OCI-M2 (cell line): ENCODE results near the gene RAB11FIP3.
"Not testable (repeated sequence)": the region's sequence is repeated elsewhere in the genome, so short reads cannot be mapped to it uniquely, and the experiment has no call there.

Source experiments
- DNase-seq: peaks from one replicate; lab custom pipeline; 2025; ENCODE audit not compliant: unreplicated experiment; lab: John Stamatoyannopoulos, UW

RAB11FIP3 gene

GRCh38 chr16:491220-491919, 65.9 kb downstream of the RAB11FIP3 start:
- no peak for DNase-seq

DNA sequence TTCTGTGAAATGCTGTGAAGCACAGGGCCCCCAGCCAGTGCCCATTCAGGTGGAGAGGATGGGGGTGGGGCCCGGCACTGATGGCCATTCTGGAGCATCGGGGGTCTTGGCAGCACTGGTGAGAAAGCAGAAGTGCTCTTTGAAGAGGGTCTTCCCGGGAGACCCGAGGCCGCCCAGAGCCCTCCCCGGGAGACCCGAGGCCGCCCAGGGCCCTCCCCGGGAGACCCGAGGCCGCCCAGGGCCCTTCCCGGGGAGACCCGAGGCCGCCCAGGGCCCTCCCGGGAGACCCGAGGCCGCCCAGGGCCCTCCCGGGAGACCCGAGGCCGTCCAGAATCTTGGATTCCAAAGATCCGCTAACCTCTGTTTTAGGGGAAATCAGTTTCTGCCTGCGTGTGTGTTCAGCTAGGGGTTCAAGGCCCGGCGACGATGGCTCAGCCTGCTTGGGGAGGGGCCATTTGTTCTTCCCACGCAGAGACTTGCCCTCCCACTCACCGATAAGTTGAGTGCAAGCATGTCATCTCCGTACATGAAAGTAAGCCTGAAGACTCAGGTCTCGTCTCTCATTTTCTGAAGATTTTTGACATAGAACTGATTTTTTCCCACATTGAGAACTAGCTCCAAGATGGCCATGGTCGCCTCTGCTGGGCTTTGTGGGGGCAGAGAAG, 66.9 kb downstream of the RAB11FIP3 start:
- DNase-seq, result no peak

DNA sequence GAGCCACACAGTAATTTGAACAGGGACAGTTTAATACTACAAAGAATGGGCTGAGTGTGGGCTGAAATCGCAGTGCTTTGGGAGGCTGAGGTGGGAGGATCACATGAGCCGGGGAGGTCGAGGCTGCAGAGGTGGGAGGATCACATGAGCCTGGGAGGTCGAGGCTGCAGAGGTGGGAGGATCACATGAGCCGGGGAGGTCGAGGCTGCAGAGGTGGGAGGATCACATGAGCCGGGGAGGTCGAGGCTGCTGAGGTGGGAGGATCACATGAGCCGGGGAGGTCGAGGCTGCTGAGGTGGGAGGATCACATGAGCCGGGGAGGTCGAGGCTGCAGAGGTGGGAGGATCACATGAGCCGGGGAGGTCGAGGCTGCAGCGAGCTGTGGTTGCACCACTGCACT, 69.2 kb downstream of the RAB11FIP3 start:
- not testable (repeated sequence) for DNase-seq

GRCh38 chr16:495127-495748, 69.8 kb downstream of the RAB11FIP3 start:
- no peak for DNase-seq

- DNase-seq, result no peak
These were observed 70.8 kb downstream of the RAB11FIP3 start for GRCh38 chr16:496097-496886.

DNA sequence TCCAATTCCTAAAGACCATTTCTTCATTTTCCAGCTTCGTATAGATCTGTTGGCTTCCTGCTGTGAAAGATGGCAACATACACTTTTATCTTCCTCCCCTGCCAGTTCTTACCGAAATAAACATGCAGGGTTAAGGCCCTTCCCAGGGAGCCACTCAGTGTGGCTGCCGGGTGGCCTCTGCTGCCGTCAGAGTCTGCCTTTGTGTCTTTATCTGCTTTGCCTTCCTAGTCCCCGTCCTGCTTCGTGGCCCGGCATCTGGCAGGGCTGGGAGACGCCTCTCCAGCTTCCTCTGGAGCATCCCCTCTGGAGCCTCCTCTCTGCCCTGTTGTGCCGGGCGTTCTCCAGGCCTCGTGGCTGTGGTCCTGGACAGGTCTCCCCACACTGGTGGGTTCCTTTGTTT, 71.8 kb downstream of the RAB11FIP3 start:
- no peak for DNase-seq

DNA sequence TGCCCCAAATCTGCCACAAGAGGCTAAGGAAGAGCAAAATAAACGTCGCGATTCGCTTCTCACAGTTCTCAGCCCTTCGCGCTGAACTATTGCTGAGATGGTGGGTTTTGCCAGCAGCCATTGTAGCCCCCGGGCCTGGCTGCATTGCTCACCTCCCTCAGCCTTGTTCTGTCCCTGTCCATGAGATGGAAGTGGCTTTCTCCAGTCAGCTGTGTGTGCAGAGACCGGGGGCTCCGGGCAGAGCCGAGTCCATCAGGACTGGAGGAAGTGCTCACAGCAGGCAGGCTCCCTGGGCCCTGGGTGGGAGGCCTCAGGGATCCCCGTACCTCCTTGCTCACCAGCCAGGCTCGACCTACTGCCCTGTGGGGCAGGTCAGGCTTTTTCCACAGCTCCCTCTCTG, 74.5 kb downstream of the RAB11FIP3 start:
- DNase-seq, result no peak

GRCh38 chr16:500709-501108, 75.3 kb downstream of the RAB11FIP3 start:
- no peak for DNase-seq

- no peak for DNase-seq
These were observed 76.9 kb downstream of the RAB11FIP3 start for GRCh38 chr16:502179-502943.

DNA sequence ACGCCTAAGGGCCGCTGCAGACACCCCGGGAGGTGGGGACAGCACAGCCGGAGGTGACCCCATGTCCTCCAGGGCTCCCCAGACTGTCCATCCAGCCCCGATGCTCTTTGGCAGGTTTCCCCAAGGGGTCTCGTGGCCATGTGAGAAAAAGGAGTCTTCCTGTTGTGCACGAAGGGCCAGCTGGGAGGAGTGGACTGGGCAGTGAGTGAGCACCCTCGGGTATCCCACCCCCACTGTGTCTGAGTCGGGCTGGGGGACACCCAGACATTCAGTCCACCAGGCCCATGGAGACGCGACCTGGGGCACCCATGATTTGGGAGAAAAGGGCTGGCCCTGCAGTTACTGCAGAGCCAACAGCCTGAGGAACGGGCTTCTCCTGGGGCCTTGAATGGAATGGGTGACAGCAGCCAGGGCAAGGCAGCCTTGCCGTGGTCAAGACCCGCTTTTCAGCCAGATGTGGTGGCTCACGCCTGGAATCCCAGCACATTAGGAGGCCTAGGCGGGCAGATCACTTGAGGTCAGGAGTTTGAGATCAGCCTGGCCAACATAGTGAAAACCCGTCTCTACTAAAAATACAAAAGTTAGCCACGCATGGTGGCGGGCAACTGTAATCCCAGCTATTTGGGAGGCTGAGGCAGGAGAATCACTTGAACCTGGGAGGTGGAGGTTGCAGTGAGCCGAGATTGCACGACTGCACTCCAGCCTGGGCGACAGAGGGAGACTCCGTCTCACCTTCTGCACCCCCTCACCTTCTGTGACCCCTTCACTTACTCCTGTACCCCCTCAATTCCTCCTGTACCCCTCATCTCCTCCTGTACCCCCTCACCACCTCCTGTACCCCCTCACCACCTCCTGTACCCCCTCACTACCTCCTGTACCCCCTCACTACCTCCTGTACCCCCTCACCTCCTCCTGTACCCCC, 78.0 kb downstream of the RAB11FIP3 start:
- no peak for DNase-seq

DNA sequence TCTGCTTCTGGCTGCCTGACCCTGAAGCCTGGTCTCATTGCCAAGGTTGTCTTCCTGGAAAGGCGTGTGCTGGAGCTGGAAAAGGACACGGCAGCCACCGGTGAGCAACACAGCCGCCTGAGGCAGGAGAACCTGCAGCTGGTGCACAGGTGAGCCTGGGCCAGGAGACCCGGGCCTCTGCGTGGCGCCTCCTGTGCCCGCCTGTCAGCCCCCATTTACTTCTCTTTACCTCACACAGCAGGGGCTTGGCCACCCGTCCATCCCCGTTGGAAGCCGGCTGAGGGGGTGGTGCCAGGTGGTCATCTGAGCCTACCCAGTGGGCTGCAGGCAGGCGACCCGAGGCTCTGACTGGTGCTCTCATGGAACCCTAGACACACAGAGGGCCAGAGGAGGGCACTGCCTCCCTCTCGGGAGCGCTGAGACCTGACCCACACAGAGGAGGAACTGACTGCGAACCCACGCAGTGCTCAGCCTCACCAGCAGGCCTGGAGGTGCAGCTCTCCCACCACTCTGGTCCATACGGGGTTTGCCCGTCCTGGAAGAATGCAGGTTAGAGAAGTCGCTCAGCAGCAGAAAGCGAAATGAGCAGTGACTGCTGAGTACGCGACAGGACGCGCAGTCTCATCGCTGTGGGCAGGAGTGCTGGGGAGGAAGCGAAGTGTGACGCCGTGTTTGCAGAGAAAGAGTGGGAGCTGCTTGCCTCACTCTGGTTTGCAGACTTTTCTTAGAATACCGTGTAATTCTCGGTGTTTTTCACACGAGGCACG, 80.2 kb downstream of the RAB11FIP3 start:
- DNase-seq, result no peak

DNA sequence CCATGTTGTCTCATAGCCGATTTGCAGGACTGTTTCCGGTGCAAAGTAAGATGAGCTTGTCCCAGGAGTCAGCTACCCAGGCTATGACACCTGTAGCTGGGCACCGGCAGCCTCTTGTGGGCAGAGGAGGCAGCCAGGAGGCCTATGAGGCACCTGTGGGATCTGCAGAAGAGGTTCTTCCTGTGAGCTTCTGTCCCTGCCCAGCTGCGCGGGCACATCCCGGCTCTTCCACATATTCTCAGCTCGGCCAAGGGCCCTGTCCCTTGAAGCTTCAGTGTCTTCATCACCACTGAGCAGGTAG, 80.7 kb downstream of the RAB11FIP3 start:
- no peak for DNase-seq

DNA sequence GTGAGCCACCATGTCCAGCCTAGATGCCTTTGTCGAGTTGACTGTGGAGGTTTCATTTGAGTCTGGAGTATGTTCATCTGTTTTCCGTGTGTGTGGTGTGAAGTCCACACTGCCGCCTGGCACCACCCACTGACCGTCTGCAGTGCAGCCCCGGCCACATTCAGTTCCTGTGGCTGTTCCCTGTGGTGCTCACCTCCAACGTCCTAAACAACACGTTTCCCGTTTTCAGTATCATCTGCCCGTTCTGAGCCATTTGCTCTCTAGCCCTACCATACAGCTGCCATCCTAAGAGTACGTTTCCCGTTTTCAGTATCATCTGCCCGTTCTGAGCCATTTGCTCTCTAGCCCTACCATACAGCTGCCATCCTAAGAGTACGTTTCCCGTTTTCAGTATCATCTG, 82.1 kb downstream of the RAB11FIP3 start:
- DNase-seq, result not testable (repeated sequence)

DNA sequence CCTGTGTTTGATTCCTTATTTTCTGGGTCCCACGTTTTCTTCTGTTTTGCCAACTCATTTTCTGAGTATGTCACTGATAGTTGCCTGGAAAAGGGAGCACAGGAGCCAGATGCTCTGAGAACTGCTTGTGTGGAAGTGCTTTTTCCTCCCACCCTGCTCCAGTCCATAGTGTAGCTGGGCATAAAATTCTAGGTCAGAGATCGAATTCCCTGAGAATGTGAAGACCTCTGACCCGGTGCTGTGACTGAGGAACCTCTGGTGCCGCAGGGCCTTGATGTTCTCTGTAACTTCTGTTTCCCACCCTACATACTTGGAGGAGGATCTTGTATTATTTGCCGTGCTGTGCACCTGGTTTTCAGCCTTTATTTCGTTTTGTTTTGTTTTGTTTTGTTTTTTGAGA, 82.5 kb downstream of the RAB11FIP3 start:
- no peak for DNase-seq

DNA sequence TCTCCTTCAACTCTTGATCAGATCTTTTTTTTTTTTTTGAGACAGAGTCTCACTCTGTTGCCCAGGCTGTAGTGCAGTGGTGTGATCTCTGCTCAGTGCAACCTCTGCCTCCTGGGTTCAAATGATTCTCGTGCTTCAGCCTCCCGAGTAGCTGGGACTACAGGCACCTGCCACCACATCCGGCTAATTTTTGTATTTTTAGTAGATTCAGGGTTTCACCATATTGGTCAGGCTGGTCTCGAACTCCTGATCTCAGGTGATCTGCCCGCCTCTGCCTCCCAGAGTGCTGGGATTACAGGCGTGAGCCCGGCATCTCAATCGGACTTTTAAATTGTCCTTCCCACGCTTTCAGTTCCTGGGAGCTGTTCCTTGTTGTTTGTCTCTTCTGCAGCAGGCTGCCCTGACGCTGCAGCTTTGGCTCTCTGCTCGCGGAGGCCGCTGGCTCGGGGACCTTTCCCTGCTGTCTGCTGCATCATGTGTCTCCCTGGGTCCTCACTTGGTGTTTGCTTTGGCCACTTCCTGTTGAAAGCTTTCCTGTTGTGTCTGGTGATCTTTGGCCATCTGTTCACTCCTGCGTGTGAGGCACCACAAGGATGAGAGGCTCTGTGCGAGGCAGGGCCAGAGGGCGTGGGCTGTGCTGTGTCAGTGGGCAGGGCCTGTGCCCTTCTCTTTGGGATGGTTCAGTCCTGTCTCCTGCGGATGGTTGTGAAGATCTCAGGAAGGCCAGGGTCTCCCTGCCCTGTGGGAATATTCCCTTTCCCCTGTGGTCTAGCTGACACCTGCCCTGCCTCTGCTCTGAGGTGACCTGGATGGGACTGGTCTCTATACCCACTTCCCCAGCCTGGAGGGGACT, 83.7 kb downstream of the RAB11FIP3 start:
- no peak for DNase-seq

DNA sequence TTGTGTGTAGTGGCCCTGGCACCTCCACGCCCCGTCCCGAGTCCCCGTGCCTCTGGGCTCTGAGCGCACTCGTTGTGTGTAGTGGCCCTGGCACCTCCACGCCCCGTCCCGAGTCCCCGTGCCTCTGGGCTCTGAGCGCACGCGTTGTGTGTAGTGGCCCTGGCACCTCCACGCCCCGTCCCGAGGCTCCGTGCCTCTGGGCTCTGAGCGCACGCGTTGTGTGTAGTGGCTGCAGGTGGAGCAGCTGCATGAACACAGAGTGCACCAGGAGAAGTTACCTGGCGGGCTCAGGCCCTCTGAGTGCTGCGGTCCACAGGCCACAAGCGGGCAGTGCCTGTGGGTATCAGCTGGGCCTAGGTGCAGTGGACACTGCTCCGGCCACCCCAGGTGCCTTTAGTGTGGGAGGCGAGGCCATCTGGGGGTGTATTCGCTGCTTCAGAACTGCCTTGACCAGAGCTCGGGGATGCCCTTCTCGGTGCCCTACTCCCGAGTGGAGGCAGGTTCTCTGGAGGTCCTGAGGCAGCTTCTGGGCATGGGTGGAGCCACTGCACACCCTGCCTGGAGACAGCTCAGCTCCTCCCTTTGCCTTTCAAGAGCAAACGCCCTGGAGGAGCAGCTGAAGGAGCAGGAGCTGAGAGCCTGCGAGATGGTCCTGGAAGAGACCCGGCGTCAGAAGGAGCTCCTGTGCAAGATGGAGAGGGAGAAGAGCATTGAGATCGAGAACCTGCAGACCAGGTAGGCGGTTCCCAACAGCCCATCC, 84.8 kb downstream of the RAB11FIP3 start:
- no peak for DNase-seq

DNA sequence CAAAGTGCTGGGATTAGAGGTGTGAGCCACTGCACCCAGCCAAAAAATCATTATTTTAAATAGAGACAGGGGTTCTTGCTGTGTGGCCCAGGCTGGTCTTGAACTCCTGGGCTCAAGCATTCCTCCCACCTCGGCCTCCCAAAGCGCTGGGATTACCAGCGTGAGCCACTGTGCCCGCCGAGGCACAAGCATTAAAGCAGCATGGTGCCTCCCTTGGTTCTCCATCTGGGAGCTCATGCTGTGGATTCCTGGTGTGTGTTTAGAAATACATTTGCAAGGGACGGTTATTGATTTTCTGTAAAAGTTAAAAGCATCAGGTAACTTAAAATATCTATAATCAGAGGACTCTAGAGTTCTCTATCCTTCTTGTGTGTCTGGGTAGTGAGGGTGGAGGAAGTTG, 87.4 kb downstream of the RAB11FIP3 start:
- DNase-seq, result no peak

GRCh38 chr16:513950-514349, 88.5 kb downstream of the RAB11FIP3 start:
- DNase-seq, result no peak
